ENCODE results near the gene FHIT. TPM values are rescaled to one million over a fixed set of nuclear protein-coding genes. Genes with fewer than 3 reads are reported as not detected.

The FHIT gene
- total and polyA plus RNA-seq, 9 donors: 5.1 to 11.8 (median 9.5) TPM

- WGBS, 3 donors: 77 to 98% (median 96%) methylated on average over 3 of the region's 3 CpGs
- no peak for DNase-seq
- H3K36me3 ChIP-seq: no peaks in the 10 kb centered on the region
- H3K9me3 ChIP-seq: no peaks in the 10 kb centered on the region
- H3K4me3 ChIP-seq: no peak overlapping the region
- intact Hi-C loops (cut with DNase I): no loop called here
- TF ChIP-seq, protein P1, sequence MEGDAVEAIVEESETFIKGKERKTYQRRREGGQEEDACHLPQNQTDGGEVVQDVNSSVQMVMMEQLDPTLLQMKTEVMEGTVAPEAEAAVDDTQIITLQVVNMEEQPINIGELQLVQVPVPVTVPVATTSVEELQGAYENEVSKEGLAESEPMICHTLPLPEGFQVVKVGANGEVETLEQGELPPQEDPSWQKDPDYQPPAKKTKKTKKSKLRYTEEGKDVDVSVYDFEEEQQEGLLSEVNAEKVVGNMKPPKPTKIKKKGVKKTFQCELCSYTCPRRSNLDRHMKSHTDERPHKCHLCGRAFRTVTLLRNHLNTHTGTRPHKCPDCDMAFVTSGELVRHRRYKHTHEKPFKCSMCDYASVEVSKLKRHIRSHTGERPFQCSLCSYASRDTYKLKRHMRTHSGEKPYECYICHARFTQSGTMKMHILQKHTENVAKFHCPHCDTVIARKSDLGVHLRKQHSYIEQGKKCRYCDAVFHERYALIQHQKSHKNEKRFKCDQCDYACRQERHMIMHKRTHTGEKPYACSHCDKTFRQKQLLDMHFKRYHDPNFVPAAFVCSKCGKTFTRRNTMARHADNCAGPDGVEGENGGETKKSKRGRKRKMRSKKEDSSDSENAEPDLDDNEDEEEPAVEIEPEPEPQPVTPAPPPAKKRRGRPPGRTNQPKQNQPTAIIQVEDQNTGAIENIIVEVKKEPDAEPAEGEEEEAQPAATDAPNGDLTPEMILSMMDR (IDR thresholded peaks at IDR 0.05): no peak
- TF ChIP-seq EP300 (IDR thresholded peaks at IDR 0.05) (no peak), POLR2A (IDR thresholded peaks at IDR 0.05) (no peak)
- H3K27me3 ChIP-seq: no peaks in the 10 kb centered on the region
- no peaks in the 10 kb centered on the region for H3K4me1 ChIP-seq (ENCODE audit: insufficient read depth)
- H3K27ac ChIP-seq: no peak overlapping the region
These were observed 599.5 kb downstream of the FHIT start for GRCh38 chr3:60651799-60652198.

GRCh38 chr3:60650171-60650570 is 601.1 kb downstream of the FHIT start:
- WGBS, 3 donors: 75 to 85% (median 78%) methylated on average over 2 of the region's 2 CpGs
- H3K36me3 ChIP-seq: no peaks in the 10 kb centered on the region
- no peak overlapping the region for H3K4me3 ChIP-seq
- TF ChIP-seq EP300 (IDR thresholded peaks at IDR 0.05): no peak
- TF ChIP-seq POLR2A (IDR thresholded peaks at IDR 0.05): no peak
- TF ChIP-seq, protein P1 (IDR thresholded peaks at IDR 0.05): no peak
- intact Hi-C loops (cut with DNase I): no loop called here
- no peaks in the 10 kb centered on the region for H3K9me3 ChIP-seq
- H3K27ac ChIP-seq: no peak overlapping the region
- DNase-seq: no peak
- H3K27me3 ChIP-seq: no peaks in the 10 kb centered on the region
- no peaks in the 10 kb centered on the region for H3K4me1 ChIP-seq (ENCODE audit: insufficient read depth)

DNA sequence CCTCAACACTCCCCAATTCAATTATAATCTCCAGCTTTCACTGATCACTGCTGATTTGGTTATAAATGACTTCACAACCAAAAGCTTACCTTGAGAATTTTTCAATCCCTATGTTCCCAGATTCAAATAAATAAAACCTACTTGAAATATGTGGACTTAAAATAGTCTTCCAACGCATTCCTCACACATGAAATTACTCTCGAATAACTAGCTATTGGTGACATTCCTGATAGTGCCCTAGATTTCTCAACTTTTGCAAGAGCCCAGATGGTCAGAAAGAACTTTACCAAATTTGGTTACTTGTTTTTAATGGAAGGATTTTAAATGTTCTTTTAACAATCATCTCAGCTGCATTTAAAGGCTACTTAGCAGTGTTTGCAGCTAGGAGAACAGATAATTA is 605.5 kb downstream of the FHIT start:
- TF ChIP-seq POLR2A (IDR thresholded peaks at IDR 0.05) (no peak), EP300 (IDR thresholded peaks at IDR 0.05) (no peak)
- TF ChIP-seq, protein P1 (IDR thresholded peaks at IDR 0.05): no peak
- Histone ChIP-seq H3K27me3 (no peaks in the 10 kb centered on the region), H3K4me1 (ENCODE audit: insufficient read depth) (no peaks in the 10 kb centered on the region), H3K27ac (no peak overlapping the region), H3K9me3 (no peaks in the 10 kb centered on the region), H3K36me3 (no peaks in the 10 kb centered on the region), H3K4me3 (no peak overlapping the region)
- intact Hi-C loops (cut with DNase I): no loop called here
- DNase-seq: no peak
- WGBS, 3 donors: 38 to 46% (median 42%) methylated on average over 2 of the region's 2 CpGs

- Histone ChIP-seq H3K27ac (no peak overlapping the region), H3K4me1 (ENCODE audit: insufficient read depth) (no peaks in the 10 kb centered on the region), H3K27me3 (no peaks in the 10 kb centered on the region), H3K36me3 (no peaks in the 10 kb centered on the region), H3K9me3 (no peaks in the 10 kb centered on the region), H3K4me3 (no peak overlapping the region)
- no peak for TF ChIP-seq EP300 (IDR thresholded peaks at IDR 0.05)
- TF ChIP-seq POLR2A (IDR thresholded peaks at IDR 0.05): no peak
- TF ChIP-seq, protein P1 (IDR thresholded peaks at IDR 0.05): no peak
- no peak for DNase-seq
- 66 to 85% (median 79%) methylated on average over 1 of the region's 1 CpG for WGBS, 3 donors
- intact Hi-C loops (cut with DNase I): no loop called here
These were observed 607.4 kb downstream of the FHIT start for GRCh38 chr3:60643831-60644230.

Measured in ovary (tissue), 9 donors.